HG03175 (cell line): Measurements from ENCODE around the gene INCENP.

Experiments
- ATAC-seq: cut with Tn5 transposase; IDR thresholded peaks from one replicate; pipeline ENCODE4 v1.9.1; 2021; ENCODE audit warnings: mild to moderate bottlenecking, moderate library complexity; ENCODE audit not compliant: unreplicated experiment

The INCENP gene

DNA sequence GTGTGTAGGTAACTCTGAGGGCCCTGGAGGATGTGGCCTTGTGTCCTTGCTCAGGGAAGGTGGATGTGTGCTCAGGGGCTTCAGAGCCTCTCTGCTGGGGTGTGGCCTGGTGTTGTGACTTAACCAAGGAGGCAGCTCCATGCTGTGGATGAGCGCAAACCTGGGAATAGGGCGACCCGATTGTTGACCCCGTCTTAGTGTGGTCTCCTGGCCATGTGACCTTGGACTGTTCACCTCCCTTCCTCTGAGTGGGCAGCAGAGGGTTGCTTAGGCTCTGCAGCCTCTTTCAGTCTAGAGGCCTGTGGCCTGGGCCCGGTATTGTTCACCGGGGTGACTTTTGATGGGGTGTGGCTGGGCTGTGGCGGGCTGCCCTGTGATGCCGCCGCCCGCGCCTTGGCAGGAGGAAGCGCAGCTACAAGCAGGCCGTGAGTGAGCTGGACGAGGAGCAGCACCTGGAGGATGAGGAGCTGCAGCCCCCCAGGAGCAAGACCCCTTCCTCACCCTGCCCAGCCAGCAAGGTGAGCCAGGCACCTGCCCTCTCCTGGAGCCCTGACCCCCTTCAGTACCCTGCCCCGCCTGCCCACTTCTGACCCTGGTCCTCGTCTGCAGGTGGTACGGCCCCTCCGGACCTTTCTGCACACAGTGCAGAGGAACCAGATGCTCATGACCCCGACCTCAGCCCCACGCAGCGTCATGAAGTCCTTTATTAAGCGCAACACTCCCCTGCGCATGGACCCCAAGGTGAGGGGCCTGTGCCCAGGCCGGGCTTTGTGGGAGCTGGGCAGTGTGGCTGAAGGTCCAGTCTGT is 16.7 kb downstream of the INCENP start:
- ATAC-seq: no peak

DNA sequence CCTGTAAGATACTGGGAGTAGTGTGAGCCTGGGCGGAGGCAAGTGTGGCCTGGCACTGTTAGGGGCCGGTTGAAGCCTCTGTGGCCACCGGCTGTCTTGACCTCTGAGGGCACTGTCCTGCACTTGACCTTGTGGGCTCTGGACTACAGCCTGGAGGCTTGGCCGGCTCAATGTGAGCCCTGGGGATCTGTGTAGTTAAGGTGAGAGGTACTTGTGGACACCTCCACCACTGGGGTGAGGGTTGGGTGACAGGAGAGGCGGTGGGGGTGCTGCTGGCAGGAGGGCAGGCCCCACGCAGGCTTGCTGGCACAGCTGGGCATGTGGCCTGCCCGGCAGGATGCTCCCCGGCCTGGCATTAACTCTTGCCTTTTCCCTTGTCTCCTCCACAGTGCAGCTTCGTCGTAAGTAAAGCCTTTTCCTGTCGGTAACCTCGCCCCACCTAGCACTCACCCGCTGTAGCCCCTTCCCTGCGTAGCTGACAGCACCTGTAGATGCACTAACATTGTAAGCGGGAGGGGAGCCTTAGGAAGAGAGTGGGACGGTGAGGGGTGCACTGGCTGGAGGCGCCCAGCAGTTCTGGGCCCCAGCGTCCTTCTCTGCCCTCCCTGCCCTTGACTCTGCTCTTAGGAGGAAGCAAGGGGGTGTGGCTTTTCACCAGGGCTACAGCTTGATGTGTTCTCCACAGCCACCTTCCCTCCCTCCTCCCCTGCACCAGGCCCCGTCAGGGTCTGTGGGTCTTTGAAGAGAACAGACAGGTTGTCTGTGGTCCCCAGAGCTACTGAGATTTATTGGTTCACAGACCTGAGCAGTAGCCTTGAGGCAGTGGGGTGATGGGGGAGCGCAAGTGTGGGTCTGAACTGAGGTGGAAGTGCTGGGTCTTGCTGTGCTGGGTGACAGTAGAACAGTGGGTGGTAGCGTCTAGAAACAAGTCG is 17.6 kb downstream of the INCENP start:
- no peak for ATAC-seq

DNA sequence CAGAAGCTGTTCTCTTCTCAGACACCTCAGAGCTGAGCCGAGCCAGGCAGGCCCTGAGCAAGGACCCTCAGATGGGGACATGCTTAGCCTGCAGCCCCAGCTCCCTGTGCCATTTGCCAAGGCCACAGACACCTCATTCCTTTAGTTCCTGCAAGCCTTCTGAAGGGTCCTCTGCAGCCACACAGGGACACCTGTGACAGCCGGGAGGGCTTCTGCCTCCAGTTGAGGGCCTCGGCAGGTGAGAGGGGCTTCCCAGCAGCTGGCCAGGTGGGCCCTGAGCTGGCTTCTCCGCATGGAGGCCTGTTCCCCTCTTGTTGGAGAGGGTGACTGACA is 18.2 kb downstream of the INCENP start:
- no peak for ATAC-seq

DNA sequence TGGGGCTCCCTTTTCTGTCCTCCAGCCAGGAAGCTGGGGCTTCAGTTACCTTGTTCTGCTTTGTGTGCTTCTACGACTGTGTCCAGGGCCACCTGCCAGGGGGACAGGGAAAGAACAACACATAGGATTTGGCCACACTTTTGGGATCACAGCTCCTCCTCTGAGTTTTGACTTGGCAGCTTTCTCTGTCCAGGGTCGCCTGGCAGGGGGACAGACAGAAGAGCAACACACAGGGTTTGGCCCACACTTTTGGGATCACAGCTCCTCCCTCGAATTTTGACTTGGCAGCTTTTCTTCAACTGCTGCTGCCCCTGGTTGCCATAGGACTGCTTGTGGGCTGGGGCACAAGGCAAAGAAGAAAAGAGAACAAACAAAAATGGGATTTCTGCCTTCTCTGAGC is 19.1 kb downstream of the INCENP start:
- ATAC-seq: no peak

DNA sequence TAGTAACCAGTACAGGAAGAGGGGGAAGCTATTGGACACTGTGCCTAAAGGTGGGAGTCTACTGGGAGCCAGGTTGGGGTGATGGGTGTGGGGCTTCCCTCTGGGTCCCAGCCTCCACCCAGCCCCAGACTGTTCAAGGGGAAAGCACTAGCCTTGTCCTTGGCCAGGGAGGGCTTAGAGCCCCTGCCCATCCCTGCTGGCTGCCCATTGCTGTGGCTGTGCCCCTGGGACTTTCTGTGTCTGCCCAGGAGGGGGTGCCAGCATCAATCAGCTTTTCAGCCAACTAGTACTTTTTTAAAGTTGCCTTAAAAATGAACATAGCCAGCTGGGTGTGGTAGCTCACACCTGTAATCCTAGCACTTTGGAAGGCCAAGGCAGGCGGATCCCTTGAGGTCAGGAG is 19.9 kb downstream of the INCENP start:
- no peak for ATAC-seq

DNA sequence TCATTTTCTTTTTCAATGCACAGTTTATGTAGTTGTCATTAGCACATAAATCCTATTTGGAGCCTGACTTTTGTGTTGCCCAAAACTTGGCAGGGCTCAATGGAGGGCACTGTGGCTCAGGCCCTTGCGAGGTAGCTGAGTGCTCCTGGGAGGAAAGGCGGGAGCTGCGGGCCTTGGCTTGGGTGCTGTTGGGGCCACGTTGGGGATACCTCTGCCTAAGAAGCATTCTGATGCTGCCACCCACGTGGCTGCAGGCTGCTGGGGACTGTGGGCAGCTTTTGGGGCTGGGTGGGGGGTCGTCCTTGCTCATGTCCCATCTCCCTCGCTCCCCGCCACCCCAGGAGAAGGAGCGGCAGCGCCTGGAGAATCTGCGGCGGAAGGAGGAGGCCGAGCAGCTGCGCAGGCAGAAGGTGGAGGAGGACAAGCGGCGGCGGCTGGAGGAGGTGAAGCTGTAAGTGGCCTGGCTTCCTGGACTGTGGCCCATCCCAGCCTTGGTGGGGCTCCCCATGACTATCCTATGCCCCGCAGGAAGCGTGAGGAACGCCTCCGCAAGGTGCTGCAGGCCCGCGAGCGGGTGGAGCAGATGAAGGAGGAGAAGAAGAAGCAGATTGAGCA is 20.9 kb downstream of the INCENP start:
- no peak for ATAC-seq

DNA sequence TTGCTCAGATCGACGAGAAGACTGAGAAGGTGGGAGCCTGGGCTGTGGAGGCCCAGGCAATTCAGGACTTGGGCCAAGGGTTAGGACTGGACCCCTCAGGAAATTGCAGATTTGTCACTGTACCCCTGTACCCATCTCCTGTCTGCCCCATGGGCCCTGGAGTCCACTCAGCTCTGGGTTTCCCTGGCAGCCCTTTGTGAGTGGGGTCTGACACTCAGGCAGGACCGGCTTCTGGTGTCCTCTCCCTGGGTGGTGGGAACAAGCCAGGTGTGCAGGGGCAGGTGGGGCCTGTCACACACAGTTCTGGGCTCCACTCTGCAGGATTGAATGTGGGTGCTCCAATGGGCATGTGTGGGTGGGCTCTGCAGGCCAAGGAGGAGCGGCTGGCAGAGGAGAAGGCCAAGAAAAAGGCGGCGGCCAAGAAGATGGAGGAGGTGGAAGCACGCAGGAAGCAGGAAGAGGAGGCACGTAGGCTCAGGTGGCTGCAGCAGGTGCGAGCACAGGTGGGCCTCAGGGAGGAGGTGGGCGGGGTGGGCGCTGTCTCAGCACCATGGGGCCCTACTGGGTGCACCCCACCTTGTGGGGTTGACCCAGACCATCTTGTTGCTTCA is 21.6 kb downstream of the INCENP start:
- no peak for ATAC-seq

DNA sequence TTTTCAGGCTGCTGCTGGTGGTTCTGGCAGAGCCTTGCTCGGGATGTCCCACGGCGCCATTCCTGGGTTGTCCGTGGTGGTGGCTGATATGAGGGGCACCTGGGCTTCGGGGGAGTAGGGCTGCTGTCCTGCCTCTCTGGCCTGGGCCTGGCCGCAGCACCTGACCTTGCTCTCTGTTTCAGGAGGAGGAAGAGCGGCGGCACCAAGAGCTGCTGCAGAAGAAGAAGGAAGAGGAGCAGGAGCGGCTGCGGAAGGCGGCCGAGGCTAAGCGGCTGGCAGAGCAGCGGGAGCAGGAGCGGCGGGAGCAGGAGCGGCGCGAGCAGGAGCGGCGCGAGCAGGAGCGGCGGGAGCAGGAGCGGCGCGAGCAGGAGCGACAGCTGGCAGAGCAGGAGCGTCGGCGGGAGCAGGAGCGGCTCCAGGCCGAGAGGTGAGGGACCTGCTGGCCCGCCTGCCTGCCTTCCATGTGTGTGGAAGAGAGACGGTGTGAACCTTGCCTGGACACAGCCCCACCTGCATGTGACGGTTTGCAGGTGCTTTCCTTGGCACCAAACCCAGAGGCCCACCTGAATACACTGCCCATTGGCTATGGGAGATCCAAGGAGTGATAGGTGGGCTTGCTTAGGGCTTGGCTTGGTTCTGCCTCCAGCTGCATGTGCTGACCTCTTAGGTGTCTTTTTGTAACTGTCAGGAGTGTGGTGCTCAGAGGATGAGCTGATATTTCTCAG is 22.8 kb downstream of the INCENP start:
- ATAC-seq: no peak

DNA sequence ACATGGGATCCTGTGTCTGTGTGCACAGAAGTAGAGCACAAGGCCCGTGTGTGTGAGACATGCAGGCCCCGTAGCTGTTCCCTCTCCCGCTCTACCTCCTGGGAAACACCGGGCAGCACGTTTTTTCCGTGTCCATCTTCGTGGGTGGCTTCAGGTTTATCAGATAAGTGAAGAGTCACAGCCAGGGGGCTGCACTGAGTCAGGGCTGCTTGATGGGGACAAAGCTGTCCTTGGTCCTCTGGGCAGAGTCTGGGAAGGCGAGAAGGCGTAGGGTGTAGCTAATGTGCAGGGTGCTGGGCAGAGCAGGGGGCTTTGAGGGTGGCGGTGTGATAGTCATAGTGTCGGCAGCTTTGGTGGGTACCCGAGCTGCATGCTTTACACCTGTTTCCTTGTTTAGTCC is 23.7 kb downstream of the INCENP start:
- no peak for ATAC-seq

DNA sequence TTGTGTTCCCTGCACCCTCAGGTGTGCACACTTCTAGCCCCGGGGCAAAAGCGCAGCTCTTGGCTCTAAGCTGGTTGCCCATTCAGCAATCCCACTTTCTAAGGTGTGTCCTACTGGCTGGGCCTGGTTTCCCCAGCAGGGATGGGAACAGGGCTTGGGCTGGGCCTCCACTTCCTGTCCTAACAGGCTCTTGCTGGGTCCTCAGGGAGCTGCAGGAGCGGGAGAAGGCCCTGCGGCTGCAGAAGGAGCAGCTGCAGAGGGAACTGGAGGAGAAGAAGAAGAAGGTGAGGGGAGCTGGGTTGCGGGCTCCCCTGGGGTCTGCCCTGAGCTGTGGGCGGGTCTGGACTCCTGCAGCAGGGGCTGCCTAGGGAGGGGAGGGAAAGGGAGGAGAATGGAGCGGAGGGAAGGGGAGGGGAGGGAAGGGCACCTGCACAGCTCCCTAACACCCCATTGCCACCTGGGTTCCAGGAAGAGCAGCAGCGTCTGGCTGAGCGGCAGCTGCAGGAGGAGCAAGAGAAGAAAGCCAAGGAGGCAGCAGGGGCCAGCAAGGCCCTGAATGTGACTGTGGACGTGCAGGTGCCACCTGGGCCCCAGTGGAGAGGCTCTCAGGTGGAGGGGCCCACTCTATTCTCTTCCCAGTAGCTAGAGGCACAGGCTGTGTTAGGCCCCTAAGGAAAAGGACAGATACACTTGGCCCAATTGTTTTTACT is 24.6 kb downstream of the INCENP start:
- ATAC-seq: no peak

DNA sequence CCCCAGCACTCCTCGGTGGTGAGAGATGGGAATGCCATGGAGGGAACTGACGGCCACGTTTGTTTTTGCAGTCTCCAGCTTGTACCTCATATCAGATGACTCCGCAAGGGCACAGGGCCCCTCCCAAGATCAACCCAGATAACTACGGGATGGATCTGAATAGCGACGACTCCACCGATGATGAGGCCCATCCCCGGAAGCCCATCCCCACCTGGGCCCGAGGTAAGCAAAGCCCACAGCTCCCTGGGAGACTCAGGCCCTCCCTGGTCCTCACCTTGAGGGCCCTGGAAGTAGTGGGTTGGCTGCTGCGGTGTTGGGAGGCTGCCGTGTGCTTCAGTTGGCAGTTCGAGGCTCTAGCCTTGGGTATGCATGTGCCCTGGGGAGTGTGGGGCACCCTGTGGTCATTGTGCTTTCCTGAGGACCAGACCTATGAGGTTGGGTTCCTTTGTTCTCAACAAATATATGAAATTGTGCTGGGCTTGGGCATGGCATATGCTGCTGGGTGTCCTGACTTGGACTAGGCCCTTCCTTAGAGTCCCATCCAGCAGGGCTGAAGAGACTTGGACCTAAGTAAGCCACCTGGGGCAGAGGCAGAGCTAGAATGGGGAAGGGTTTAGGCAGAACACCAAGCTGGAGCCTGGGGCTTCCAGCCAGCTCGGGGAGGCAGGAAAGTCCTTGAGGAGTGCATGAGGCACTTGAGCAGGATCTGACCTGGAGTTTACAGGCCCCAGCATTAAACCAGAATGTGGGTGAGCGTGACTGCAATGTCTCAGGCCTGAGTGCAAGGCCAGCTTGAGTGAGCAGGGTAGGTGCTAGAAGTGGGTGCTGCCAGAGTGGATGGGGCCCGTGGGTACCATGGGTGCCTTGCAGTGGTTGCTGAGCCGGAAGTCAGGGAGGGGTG is 26.4 kb downstream of the INCENP start:
- ATAC-seq: no peak

DNA sequence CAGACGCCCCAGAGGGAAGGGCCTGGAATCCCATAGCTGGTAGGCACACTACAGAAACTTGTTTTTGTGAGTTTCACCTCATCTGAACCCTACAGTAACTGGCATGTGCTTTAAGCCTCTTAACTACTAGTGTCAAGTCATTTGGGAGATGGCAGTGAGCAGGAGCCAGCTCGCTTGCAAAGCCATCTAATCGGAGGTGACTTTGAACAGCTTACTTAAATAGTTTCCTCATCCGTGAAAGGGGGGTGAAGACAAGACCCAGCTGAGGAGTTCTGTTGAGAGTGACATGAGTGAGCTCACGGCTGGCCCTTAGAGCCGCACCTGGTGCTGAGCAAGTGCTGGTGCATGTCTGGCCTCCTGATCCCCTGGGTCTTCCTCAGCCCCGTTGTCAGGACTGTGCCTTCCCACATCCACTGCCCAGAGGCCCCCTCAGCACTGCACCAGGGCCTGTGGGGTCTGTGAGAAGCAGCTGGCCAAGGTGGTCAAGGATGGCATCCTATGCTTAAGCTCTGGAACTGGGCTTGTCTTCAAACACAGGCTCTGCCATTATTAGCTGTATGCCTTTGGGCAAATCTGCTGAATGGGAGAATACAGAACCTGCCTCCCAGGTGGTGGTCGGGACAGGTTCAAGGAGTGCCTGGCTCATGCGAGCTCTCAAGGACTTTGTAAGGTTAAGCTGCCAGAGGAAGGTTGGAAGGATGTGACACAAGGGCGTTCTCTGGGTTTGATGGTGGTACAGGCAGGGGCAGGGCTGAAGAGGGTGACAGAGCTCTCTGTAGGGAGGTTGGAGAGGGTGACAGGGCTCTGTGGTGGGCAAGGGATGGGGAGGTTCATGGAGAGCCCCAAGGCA is 27.3 kb downstream of the INCENP start:
- ATAC-seq: no peak

DNA sequence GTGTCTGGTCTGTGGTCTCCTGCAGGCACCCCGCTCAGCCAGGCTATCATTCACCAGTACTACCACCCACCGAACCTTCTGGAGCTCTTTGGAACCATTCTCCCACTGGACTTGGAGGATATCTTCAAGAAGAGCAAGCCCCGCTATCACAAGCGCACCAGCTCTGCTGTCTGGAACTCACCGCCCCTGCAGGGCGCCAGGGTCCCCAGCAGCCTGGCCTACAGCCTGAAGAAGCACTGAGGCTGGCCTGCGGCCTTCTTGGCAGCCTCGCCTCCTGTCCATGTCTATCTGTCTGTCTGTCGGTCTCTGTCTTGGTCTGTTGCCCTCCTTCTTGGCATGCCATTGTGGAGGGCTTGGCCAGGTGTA is 27.9 kb downstream of the INCENP start:
- ATAC-seq: no peak

DNA sequence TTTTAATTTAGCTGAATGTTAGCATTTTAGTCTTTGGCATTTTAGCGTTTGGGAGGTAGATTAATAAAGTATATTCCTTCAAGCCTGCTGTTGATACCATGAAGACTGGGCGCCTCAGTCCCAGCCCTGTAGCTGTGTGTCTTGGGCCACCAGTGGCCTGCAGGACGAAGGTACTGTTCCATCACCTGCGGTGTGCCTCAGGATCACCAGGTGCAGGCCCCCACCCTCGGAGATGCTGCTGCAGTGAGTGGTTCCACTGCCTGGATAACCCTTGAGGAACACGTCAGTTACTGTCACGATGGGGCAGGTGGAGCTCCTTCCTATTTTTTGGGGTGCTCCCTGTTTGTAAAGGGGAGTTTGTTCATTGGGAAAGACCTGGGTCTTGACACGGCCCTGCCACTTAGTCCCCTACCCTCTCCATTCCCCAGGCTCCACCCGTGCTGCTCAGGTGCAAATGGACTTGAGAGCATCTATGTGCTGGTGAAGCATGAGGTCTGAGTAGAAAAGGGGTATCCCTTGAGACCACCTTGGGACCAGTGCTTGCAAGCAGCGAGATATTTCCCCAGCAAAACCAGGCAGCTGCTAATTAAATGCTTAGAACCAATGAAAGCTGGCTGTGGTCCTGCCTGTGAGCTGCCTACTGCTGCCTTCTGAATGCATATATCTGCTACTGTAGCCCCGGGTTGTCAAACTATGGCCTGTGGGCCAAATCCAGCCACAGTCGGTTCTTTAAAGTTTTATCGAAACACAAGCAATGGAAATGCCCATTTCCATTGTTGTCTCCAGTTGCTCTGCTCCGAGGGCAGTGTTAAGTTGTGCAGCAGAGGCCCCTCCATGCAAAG is 28.7 kb downstream of the INCENP start:
- no peak for ATAC-seq

DNA sequence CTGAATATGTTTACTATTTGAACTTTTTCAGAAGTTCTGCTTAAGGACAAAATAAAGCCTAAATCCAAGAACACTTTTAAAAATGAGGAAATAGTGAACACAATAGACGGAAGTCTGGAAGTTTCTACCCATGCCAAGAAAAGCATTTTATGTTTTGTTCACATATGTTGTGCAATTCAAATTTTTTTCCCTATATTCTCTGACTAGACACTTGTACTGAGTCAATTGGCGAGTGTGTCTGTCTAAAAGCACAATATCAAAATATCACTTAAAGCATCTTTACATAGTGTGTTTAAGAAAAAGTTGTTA is 29.2 kb downstream of the INCENP start:
- ATAC-seq: no peak

DNA sequence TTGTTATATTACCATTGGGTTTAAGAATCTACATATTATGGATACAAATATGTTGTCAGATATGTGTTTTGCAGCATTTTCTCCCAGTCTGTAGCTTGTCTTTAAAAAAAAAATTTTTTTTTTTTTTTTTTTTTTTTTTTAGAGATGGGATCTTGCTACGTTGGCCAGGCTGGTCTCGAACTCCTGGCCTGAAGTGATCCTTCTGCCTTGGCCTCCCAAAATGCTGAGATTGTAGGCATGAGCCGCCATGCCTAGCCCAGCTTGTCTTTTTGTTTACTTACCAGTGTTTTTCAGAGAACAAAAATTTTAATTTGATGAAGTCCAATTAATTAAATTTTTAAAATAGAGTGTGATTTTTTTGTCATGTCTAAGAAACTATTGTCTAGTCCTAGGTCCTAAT is 29.8 kb downstream of the INCENP start:
- ATAC-seq: no peak

DNA sequence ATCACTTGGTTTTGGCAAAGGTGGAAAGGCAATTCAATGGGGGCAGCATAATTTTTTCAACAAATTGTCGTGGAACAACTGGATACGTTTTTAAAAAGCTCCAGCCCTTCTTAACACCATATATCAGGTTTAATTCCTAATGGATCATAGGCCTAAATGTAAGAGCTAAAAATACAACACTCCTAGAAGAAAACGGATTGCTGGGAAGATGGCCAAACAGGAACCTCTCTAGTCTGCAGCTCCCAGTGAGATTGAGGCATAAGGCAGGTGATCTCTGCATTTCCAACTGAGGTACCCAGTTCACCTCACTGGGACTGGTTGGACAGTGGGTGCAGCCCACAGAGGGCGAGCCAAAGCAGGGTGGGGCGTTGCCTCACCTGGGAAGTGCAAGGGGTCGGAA is 33.8 kb downstream of the INCENP start:
- ATAC-seq: no peak

DNA sequence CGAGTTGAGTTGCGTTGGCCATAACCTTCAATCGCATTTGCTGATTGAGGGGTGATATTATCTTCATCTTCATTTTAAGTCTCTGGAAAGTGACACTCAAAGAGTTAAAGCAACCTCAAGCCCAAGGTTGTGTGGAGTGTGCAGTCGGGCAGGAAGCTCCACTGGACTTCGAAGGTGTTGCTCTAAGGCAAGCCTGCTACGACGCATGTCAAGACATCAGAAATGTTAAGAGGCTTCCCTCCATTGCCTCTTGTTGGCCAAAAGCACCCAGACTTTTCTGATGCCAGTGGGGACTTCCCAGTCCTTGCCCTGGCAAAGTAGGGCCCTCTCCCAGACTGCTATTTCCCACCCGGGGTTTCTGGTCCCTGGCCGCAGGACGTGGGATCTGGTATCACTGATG is 42.6 kb downstream of the INCENP start:
- no peak for ATAC-seq
